Neuronal stem cell (in vitro differentiated cells): ENCODE results near the gene ZBTB12.

Experiments
- DNase-seq: peaks from one replicate; pipeline ENCODE4 v3.0.0-alpha.2; 2013; ENCODE audit warnings: low spot score
- H2AFZ ChIP-seq: one replicate; pipeline ENCODE4 v1.6.1; 2013; ENCODE audit warnings: mild to moderate bottlenecking, low read length, inconsistent platforms
- H2AK5ac ChIP-seq: 2 replicates; pipeline ENCODE4 v1.6.1; 2013; ENCODE audit warnings: low read depth, mild to moderate bottlenecking, inconsistent platforms, low read length, moderate library complexity, mixed read lengths
- H2BK120ac ChIP-seq: 2 replicates; pipeline ENCODE4 v1.6.1; 2013; ENCODE audit warnings: low read depth, mild to moderate bottlenecking, inconsistent platforms, low read length, moderate library complexity, mixed read lengths
- H2BK12ac ChIP-seq: one replicate; pipeline ENCODE4 v1.6.1; 2013; ENCODE audit warnings: low read length, inconsistent platforms
- H2BK15ac ChIP-seq: 2 replicates; pipeline ENCODE4 v1.6.1; 2013; ENCODE audit warnings: mild to moderate bottlenecking, low read length, inconsistent platforms, mixed read lengths
- H2BK5ac ChIP-seq: one replicate; pipeline ENCODE4 v1.6.1; 2013; ENCODE audit warnings: inconsistent platforms, mild to moderate bottlenecking, low read length, moderate library complexity
- H3K14ac ChIP-seq: one replicate; pipeline ENCODE4 v1.6.1; 2013; ENCODE audit warnings: low read length, inconsistent platforms
- H3K18ac ChIP-seq: 2 replicates; pipeline ENCODE4 v1.6.1; 2013; ENCODE audit warnings: low read length, inconsistent platforms
- H3K23ac ChIP-seq: 2 replicates; pipeline ENCODE4 v1.6.1; 2013; ENCODE audit warnings: low read depth, mild to moderate bottlenecking, mixed read lengths, low read length, inconsistent platforms; ENCODE audit not compliant: poor library complexity
- H3K27ac ChIP-seq: replicated peaks from 3 replicates; pipeline ENCODE4 v1.5.1; 2013; ENCODE audit warnings: low read length, inconsistent platforms
- H3K27me3 ChIP-seq, 3 experiments: 2 replicates each; pipeline ENCODE4 v1.6.1; 2013; ENCODE audit warnings: low read length in 3 of 3, mild to moderate bottlenecking in 2 of 3, inconsistent platforms in 1 of 3, low read depth in 1 of 3, mixed read lengths in 1 of 3, moderate library complexity in 1 of 3; ENCODE audit not compliant: control insufficient read depth in 3 of 3, insufficient read depth in 3 of 3
- H3K36me3 ChIP-seq, 2 donors: replicated peaks in 1 of 2; 2 replicates each; pipeline ENCODE4 v1.6.1; 2013; ENCODE audit warnings: low read length in 2 of 2; ENCODE audit not compliant: control insufficient read depth in 2 of 2, insufficient read depth in 2 of 2
- H3K4ac ChIP-seq: 2 replicates; pipeline ENCODE4 v1.6.1; 2013; ENCODE audit warnings: inconsistent platforms, mild to moderate bottlenecking, low read length, moderate library complexity
- H3K4me1 ChIP-seq, 2 donors: 1 replicate in 1 of 2; 2 replicates in 1 of 2; pipeline ENCODE4 v1.6.1; 2013; ENCODE audit warnings: low read length in 2 of 2, low read depth in 1 of 2; ENCODE audit not compliant: control insufficient read depth in 2 of 2, insufficient read depth in 1 of 2
- H3K4me2 ChIP-seq: one replicate; pipeline ENCODE4 v1.6.1; 2013; ENCODE audit warnings: mild to moderate bottlenecking, low read length, inconsistent platforms; ENCODE audit not compliant: insufficient read depth, poor library complexity, severe bottlenecking
- H3K4me3 ChIP-seq, 2 donors: 2 replicates each; pipeline ENCODE4 v1.5.1; 2013; ENCODE audit warnings: low read length in 2 of 2, mild to moderate bottlenecking in 2 of 2, inconsistent platforms in 1 of 2, moderate library complexity in 1 of 2
- H3K79me1 ChIP-seq: one replicate; pipeline ENCODE4 v1.6.1; 2013; ENCODE audit warnings: low read depth, mild to moderate bottlenecking, inconsistent platforms, low read length, moderate library complexity
- H3K9ac ChIP-seq: one replicate; pipeline ENCODE4 v1.6.1; 2013; ENCODE audit warnings: mild to moderate bottlenecking, low read depth, low read length, inconsistent platforms; ENCODE audit not compliant: poor library complexity
- H3K9me3 ChIP-seq, 2 donors: replicated peaks in 1 of 2; 2 replicates each; pipeline versions ENCODE3 to v1.6.1; 2013; ENCODE audit warnings: low read length in 2 of 2, mild to moderate bottlenecking in 2 of 2, inconsistent platforms in 1 of 2, low read depth in 1 of 2, mixed read lengths in 1 of 2, moderate library complexity in 1 of 2; ENCODE audit not compliant: control insufficient read depth in 2 of 2, insufficient read depth in 1 of 2
- H4K8ac ChIP-seq: one replicate; pipeline ENCODE4 v1.6.1; 2013; ENCODE audit warnings: low read depth, mild to moderate bottlenecking, inconsistent platforms, low read length, moderate library complexity
- H4K91ac ChIP-seq: one replicate; pipeline ENCODE4 v1.6.1; 2013; ENCODE audit warnings: low read length, low read depth, mild to moderate bottlenecking, inconsistent platforms; ENCODE audit not compliant: poor library complexity
- WGBS, 2 donors: extraction: QIAGEN DNeasy Blood & Tissue Kit; methylation state at CpG; one replicate each; pipeline ENCODE4 v1.1.7; 2013; ENCODE audit warnings: missing lambda C conversion rate in 2 of 2, mixed read lengths in 1 of 2; ENCODE audit not compliant: insufficient read length in 2 of 2, insufficient replicate concordance in 1 of 2; ENCODE audit errors: extremely low coverage in 2 of 2; 5-methylcytosine and 5-hydroxymethylcytosine counted together

The ZBTB12 gene

DNA sequence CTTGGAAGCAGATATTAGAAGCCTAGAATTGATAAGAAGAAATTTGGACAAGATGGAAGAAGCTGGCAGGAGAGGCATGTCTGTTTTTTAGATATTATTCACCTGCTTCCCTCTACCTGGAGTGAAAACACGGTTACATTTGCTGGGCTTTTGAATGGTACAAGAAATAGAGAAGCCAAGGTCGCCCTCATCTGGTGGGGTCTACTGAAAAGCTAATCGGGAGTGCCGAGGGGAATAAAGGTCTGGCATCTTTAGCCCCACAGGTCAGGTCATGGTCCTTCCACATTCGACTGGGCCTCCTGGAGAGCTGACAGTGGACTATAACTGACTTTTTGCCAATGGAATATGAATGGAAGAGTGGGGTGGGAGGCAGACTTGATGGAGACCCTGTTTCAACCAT lies 21.1 kb upstream of the ZBTB12 start:
- no peak for DNase-seq
- H2BK15ac ChIP-seq, result no peak overlapping the region
- peaks cover 2 to 5% of the 10 kb centered on the region in 2 donors for H3K9me3 ChIP-seq
- H2AFZ ChIP-seq, result no peak overlapping the region
- H3K4me3 ChIP-seq, result no peak overlapping the region
- no peak overlapping the region for H2BK5ac ChIP-seq
- H2AK5ac ChIP-seq, result no peak overlapping the region
- H3K36me3 ChIP-seq, result no peaks in the 10 kb centered on the region
- no peak overlapping the region for H2BK120ac ChIP-seq
- H3K18ac ChIP-seq, result no peak overlapping the region
- no peak overlapping the region for H3K23ac ChIP-seq
- no peak overlapping the region for H3K9ac ChIP-seq
- no CpG with 5 or more reads among the region's 5 CpGs for WGBS, 2 donors
- no peak overlapping the region for H4K8ac ChIP-seq
- H2BK12ac ChIP-seq, result no peak overlapping the region
- H3K4ac ChIP-seq, result no peak overlapping the region
- H3K4me1 ChIP-seq, result peaks cover 0 to 2% of the 10 kb centered on the region in 2 donors
- H3K79me1 ChIP-seq, result no peaks in the 10 kb centered on the region
- H4K91ac ChIP-seq, result no peak overlapping the region
- H3K27me3 ChIP-seq, result peaks cover 0 to 10% (median 0%) of the 10 kb centered on the region in 3 experiments
- no peak overlapping the region for H3K14ac ChIP-seq
- no peak overlapping the region for H3K4me2 ChIP-seq
- H3K27ac ChIP-seq, result no peak overlapping the region

DNA sequence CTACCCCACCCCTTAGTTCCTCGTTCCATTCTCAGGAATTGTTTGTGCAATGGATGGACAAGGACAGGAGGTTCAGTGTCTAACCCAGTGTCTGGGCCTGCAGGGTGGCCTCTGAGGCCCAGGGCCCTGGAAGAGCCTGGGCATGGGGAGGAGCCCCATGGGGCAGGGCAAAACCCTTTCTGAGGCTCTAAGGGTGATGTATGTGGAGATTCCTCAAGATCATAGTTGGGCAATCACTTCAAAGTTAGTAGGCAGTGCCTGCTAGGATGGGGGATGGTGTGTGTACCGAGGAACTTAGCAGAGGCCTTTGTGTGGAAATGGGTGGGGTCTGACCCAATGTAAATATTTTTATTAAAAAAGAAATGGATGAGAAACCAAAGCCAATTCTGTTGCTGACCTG lies 18.9 kb upstream of the ZBTB12 start:
- no peak for DNase-seq
- Histone ChIP-seq H3K27me3 (peaks cover 0 to 7% (median 0%) of the 10 kb centered on the region in 3 experiments), H4K8ac (no peak overlapping the region), H2BK12ac (no peak overlapping the region), H2AFZ (no peak overlapping the region), H3K4me2 (no peak overlapping the region), H3K4me1 (no peaks in the 10 kb centered on the region), H3K4me3 (no peak overlapping the region), H2BK5ac (no peak overlapping the region), H3K23ac (no peak overlapping the region), H3K18ac (no peak overlapping the region), H4K91ac (no peak overlapping the region), H2BK120ac (no peak overlapping the region), H3K79me1 (no peaks in the 10 kb centered on the region), H3K14ac (no peak overlapping the region), H3K9ac (no peak overlapping the region), H3K36me3 (no peaks in the 10 kb centered on the region), H3K9me3 (peaks cover 0 to 2% of the 10 kb centered on the region in 2 donors), H3K4ac (no peak overlapping the region), H2AK5ac (no peak overlapping the region), H2BK15ac (no peak overlapping the region), H3K27ac (no peak overlapping the region)
- no CpG with 5 or more reads among the region's 2 CpGs for WGBS, 2 donors

DNA sequence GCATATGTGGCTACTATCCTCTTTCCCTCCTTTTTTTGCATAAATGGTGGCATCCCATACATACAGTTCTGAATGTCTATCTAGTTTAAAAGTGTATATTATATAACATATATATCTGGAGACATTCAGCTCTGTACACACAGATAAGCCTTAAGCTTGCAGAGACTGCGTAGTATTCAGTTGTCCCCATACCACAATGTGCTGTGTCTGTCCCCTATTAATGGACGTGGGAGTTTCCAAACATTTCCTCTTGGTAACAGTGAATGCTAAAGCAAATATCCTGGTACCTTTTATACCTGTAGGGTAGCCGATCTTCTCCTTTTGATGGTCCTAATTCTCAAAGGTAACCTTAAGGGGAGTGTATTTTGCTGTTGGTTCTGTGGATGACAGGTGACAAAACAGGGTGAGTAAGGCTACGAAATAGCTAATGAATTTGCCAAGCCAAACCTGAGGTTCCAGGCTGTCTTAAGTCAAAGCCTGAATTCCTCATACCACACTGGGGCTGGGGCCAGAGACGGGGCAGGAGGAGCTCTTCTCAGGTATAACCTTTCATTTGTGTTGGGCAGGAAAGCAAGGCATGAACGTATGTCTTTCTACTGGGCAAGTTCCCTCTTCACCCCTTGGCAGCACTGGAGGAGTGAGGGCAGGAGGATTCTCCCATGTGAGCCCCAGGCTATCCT lies 17.9 kb upstream of the ZBTB12 start:
- no peak overlapping the region for H3K4me2 ChIP-seq
- H2BK5ac ChIP-seq, result no peak overlapping the region
- H4K8ac ChIP-seq, result no peak overlapping the region
- H3K4me3 ChIP-seq, result no peak overlapping the region
- no peaks in the 10 kb centered on the region for H3K79me1 ChIP-seq
- peaks cover 0 to 5% (median 0%) of the 10 kb centered on the region in 3 experiments for H3K27me3 ChIP-seq
- H3K27ac ChIP-seq, result no peak overlapping the region
- no CpG with 5 or more reads among the region's 6 CpGs for WGBS, 2 donors
- no peak overlapping the region for H4K91ac ChIP-seq
- peaks cover 0 to 2% of the 10 kb centered on the region in 2 donors for H3K9me3 ChIP-seq
- H2BK12ac ChIP-seq, result no peak overlapping the region
- no peak overlapping the region for H3K14ac ChIP-seq
- H2AK5ac ChIP-seq, result no peak overlapping the region
- H3K9ac ChIP-seq, result no peak overlapping the region
- H3K4me1 ChIP-seq, result no peaks in the 10 kb centered on the region
- DNase-seq, result no peak
- no peak overlapping the region for H3K23ac ChIP-seq
- no peak overlapping the region for H3K18ac ChIP-seq
- no peak overlapping the region for H2AFZ ChIP-seq
- H3K4ac ChIP-seq, result no peak overlapping the region
- H2BK15ac ChIP-seq, result no peak overlapping the region
- no peak overlapping the region for H2BK120ac ChIP-seq
- H3K36me3 ChIP-seq, result no peaks in the 10 kb centered on the region

GRCh38 chr6:31918069-31918720 lies 16.3 kb upstream of the ZBTB12 start:
- H3K27ac ChIP-seq, result no peak overlapping the region
- no peak overlapping the region for H2BK120ac ChIP-seq
- no peak overlapping the region for H4K91ac ChIP-seq
- H3K4ac ChIP-seq, result no peak overlapping the region
- peaks cover 0 to 2% of the 10 kb centered on the region in 2 donors for H3K9me3 ChIP-seq
- H4K8ac ChIP-seq, result no peak overlapping the region
- H3K4me3 ChIP-seq, result no peak overlapping the region
- no peak overlapping the region for H3K23ac ChIP-seq
- H3K27me3 ChIP-seq, result peaks cover 0 to 3% (median 0%) of the 10 kb centered on the region in 3 experiments
- H3K14ac ChIP-seq, result no peak overlapping the region
- no CpG with 5 or more reads among the region's 8 CpGs for WGBS, 2 donors
- no peak overlapping the region for H3K9ac ChIP-seq
- DNase-seq, result no peak
- H3K36me3 ChIP-seq, result no peaks in the 10 kb centered on the region
- no peaks in the 10 kb centered on the region for H3K79me1 ChIP-seq
- H2BK5ac ChIP-seq, result no peak overlapping the region
- no peaks in the 10 kb centered on the region for H3K4me1 ChIP-seq
- H2BK15ac ChIP-seq, result no peak overlapping the region
- H2AK5ac ChIP-seq, result no peak overlapping the region
- no peak overlapping the region for H3K18ac ChIP-seq
- H2AFZ ChIP-seq, result no peak overlapping the region
- H3K4me2 ChIP-seq, result no peak overlapping the region
- H2BK12ac ChIP-seq, result no peak overlapping the region
